ENCODE results near the gene MMP21. TPM values are rescaled to one million over a fixed set of nuclear protein-coding genes. Genes with fewer than 3 reads are reported as not detected.

Gene MMP21
- total and polyA plus RNA-seq, 10 donors, result 0.09 to 0.68 (median 0.30) TPM; not detected in 2

DNA sequence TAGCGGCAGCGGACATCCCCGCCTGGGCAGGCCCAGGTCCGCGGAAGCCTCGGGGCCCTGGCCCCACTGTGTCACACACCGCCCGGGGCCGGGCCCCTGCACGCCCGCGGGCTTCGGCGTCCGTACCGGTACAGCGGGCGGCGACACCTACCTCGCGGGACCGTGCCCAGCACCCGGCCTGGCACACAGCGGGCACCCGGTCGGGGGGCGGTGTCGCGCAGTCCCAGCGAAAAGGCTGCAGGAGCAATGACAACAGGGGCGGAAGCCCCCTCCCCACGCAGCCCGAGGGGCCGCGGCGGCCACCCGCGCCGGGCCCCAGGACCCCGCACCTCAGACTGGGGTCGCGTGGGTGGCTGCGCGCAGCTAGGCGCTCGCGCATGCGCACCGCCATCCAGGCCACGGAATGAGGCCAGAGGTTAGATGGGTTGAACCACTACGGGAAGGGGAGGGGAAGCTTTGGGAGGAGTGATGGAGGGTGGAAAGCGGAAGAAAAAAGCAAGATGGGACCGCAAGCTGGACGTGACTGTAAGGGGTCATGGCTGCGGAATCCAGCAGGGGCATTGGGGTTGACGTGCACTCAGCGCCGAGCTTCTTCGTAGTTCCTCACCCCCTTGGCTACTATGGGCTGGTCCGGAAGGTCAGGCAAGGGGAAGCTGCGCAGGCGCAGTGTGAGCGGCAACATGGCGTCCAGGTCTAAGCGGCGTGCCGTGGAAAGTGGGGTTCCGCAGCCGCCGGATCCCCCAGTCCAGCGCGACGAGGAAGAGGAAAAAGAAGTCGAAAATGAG lies 47.4 kb upstream of the MMP21 start, which contains the start of the genes BCCIP and UROS:
BCCIP (plus strand) TSS at position 669 of the 785 bp plus-strand sequence; CDS start at position 681, 12 bp downstream.
UROS (minus strand) TSS at position 381 of the 785 bp plus-strand sequence. CDS start 6,759 bp downstream, outside the sequence.
- WGBS, 5 donors, result 0% methylated on average over 45 to 74 of the region's 74 CpGs
- H3K9me3 ChIP-seq, result no peaks in the 10 kb centered on the region
- TF ChIP-seq CTCF (IDR thresholded peaks at IDR 0.05 in 8 of 11, conservative IDR thresholded peaks at IDR 0.05 in 3 of 11) (peak in 2 of 11 experiments; percentile 12 to 23), POLR2AphosphoS5 (IDR thresholded peaks at IDR 0.05) (peak; percentile 93 to 97 (median 94)), POLR2A (IDR thresholded peaks at IDR 0.05) (peak in 2 of 3 donors; percentile 52)
- H3K4me1 ChIP-seq, result peaks cover 24 to 58% (median 46%) of the 10 kb centered on the region in 6 donors
- peak within 1 kb of the TSS; percentile 87 to 100 (median 98) for H3K4me3 ChIP-seq
- DNase-seq, result peak; percentile 97
- peak within 1 kb of the TSS; percentile 79 to 96 (median 90) for H3K27ac ChIP-seq
- intact Hi-C loops (cut with DNase I; ENCODE audit: low total_unique reads), result loop anchor here (10.0 kb wide), 1 partner anchor 98 kb away; no protein-coding TSS in a partner anchor
- peaks cover 0 to 23% (median 7%) of the 10 kb centered on the region in 6 donors for H3K36me3 ChIP-seq
- H3K27me3 ChIP-seq (replicated peaks in 1 of 7), result no peaks in the 10 kb centered on the region

- no peak for DNase-seq
- Histone ChIP-seq H3K36me3 (peaks cover 0 to 6% (median 4%) of the 10 kb centered on the region in 6 donors), H3K4me3 (no peak overlapping the region), H3K27me3 (replicated peaks in 1 of 7) (no peaks in the 10 kb centered on the region), H3K27ac (peak overlapping the region in 4 of 8 donors; percentile 14 to 55 (median 29)), H3K4me1 (peaks cover 21 to 53% (median 34%) of the 10 kb centered on the region in 6 donors), H3K9me3 (no peaks in the 10 kb centered on the region)
- TF ChIP-seq POLR2AphosphoS5 (IDR thresholded peaks at IDR 0.05), result no peak
- TF ChIP-seq POLR2A (IDR thresholded peaks at IDR 0.05), result no peak
- no peak for TF ChIP-seq CTCF (IDR thresholded peaks at IDR 0.05 in 8 of 11, conservative IDR thresholded peaks at IDR 0.05 in 3 of 11)
- WGBS, 5 donors, result 38 to 61% (median 47%) methylated on average over 1 of the region's 1 CpG
- intact Hi-C loops (cut with DNase I; ENCODE audit: low total_unique reads), result loop anchor here (10.0 kb wide), 1 partner anchor 96 kb away; no protein-coding TSS in a partner anchor
These were observed 45.1 kb upstream of the MMP21 start for GRCh38 chr10:125820701-125821100.

GRCh38 chr10:125817337-125817946 lies 41.8 kb upstream of the MMP21 start:
- no peak overlapping the region for H3K4me3 ChIP-seq
- H3K36me3 ChIP-seq, result peaks cover 0 to 37% (median 27%) of the 10 kb centered on the region in 6 donors
- H3K9me3 ChIP-seq, result no peaks in the 10 kb centered on the region
- TF ChIP-seq CTCF (IDR thresholded peaks at IDR 0.05 in 8 of 11, conservative IDR thresholded peaks at IDR 0.05 in 3 of 11) (no peak), POLR2AphosphoS5 (IDR thresholded peaks at IDR 0.05) (no peak)
- WGBS, 5 donors, result 85 to 91% (median 87%) methylated on average over 6 of the region's 6 CpGs
- DNase-seq, result no peak
- intact Hi-C loops (cut with DNase I; ENCODE audit: low total_unique reads), result no loop called here
- no peak overlapping the region for H3K27ac ChIP-seq
- H3K27me3 ChIP-seq (replicated peaks in 1 of 7), result no peaks in the 10 kb centered on the region
- H3K4me1 ChIP-seq, result peaks cover 0 to 24% (median 14%) of the 10 kb centered on the region in 6 donors
